ENCODE results near the gene CYP2E1.
A peak's percentile ranks its signal among the peaks of the same experiment; 100 is the strongest.

Gene CYP2E1

GRCh38 chr10:133520193-133520738 lies 6.9 kb upstream of the CYP2E1 start:
- peak overlapping the region; percentile 7; the same call in 1 of the 2 replicates for H3K4me3 ChIP-seq (ENCODE audit: low read depth, low read length)
- TF ChIP-seq CTCF (IDR thresholded peaks at IDR 0.05; ENCODE audit: low read depth, low read length), result peak; percentile 78

- no peak for TF ChIP-seq CTCF (IDR thresholded peaks at IDR 0.05; ENCODE audit: low read depth, low read length)
Observed at GRCh38 chr10:133523631-133524203, 3.4 kb upstream of the CYP2E1 start.

GRCh38 chr10:133525444-133525843 lies 1.7 kb upstream of the CYP2E1 start:
- H3K4me3 ChIP-seq (ENCODE audit: low read depth, low read length), result no peak overlapping the region
- TF ChIP-seq CTCF (IDR thresholded peaks at IDR 0.05; ENCODE audit: low read depth, low read length), result no peak

More at GRCh38 chr10:133523631-133524203, 3.4 kb upstream of the CYP2E1 start:
- H3K4me3 ChIP-seq (ENCODE audit: low read depth, low read length), result no peak overlapping the region

- TF ChIP-seq CTCF (IDR thresholded peaks at IDR 0.05; ENCODE audit: low read depth, low read length), result no peak
- H3K4me3 ChIP-seq (ENCODE audit: low read depth, low read length), result no peak overlapping the region
Observed at GRCh38 chr10:133527771-133528271, 658 bp downstream of the CYP2E1 start.

GRCh38 chr10:133528296-133528844 lies 1.2 kb downstream of the CYP2E1 start:
- TF ChIP-seq CTCF (IDR thresholded peaks at IDR 0.05; ENCODE audit: low read depth, low read length), result no peak
- H3K4me3 ChIP-seq (ENCODE audit: low read depth, low read length), result no peak overlapping the region

GRCh38 chr10:133528845-133529575 lies 1.8 kb downstream of the CYP2E1 start:
- H3K4me3 ChIP-seq (ENCODE audit: low read depth, low read length), result no peak overlapping the region
- TF ChIP-seq CTCF (IDR thresholded peaks at IDR 0.05; ENCODE audit: low read depth, low read length), result no peak

- TF ChIP-seq CTCF (IDR thresholded peaks at IDR 0.05; ENCODE audit: low read depth, low read length), result no peak
- no peak overlapping the region for H3K4me3 ChIP-seq (ENCODE audit: low read depth, low read length)
Observed at GRCh38 chr10:133529576-133529946, 2.4 kb downstream of the CYP2E1 start.

All from WI38 (cell line).